ENCODE measurements around the gene ARPC2.

DNA sequence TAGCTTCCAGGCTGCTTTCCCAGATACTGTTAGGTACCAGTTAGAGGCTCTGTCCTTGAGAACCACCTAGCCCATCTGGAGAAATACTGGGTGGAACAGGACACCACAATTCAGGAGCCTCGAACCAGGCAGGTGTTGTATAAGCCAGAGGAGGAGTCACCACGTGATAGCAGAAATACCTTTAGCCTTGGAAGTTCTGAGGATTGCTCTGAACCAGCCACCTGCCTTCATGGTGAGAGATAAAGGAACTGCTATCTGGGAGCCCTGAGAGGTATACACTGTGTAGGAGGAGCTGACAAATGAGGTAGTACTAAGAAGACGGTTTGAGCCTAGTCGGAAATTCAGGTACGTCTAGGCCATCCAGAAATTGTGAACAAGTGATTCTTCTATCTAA lies 36.2 kb downstream of the ARPC2 start:
- no peak for TF ChIP-seq CTCF (optimal IDR thresholded peaks at IDR 0.05 in 1 of 3, IDR thresholded peaks at IDR 0.05 in 1 of 3, conservative IDR thresholded peaks at IDR 0.05 in 1 of 3; ENCODE audit: extremely low read depth in 1 of 3, insufficient read depth in 2 of 3, low read length in 3 of 3)
- TF ChIP-seq EZH2 (IDR thresholded peaks at IDR 0.05; ENCODE audit: low read length), result no peak

Measured in keratinocyte (primary cell).